Measurements from ENCODE around the gene TEX12. TPM values are rescaled to one million over a fixed set of nuclear protein-coding genes. Genes with fewer than 3 reads are reported as not detected.

TEX12 gene
- total RNA-seq, 1 donor from 2014 or later: not detected

DNA sequence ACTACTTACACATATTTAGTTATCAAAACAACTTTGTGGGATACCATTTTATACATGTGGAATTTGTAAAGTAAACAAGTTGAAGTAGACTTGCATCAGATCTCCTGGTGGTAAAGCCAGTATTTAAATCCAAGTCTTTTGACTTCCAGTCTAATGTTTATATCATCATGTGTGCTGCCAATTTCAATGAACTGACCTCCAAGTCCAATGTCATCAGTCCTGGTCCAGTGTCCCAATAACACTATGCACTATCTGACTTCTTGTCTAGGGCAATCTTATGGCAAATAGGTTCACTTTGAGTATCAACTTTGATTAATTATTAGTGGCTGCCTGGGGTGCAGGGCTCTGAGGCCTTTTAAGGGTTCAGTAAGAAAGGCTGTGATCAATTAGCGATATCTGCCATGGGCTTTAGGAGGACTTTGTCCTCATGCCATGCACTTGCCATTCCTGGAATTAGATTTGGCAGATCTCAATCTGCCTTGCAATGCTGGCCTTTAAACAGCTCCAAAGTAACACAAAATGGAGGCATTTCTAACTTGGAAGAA is 49.5 kb downstream of the TEX12 start:
- intact Hi-C loops (cut with DNase I): no loop called here
- no peaks in the 10 kb centered on the region for H3K27me3 ChIP-seq
- no peak for TF ChIP-seq POLR2AphosphoS5 (IDR thresholded peaks at IDR 0.05; ENCODE audit: insufficient read depth in 1 of 2, low read depth in 1 of 2)
- TF ChIP-seq POLR2A (IDR thresholded peaks at IDR 0.05): no peak
- TF ChIP-seq, protein P1, sequence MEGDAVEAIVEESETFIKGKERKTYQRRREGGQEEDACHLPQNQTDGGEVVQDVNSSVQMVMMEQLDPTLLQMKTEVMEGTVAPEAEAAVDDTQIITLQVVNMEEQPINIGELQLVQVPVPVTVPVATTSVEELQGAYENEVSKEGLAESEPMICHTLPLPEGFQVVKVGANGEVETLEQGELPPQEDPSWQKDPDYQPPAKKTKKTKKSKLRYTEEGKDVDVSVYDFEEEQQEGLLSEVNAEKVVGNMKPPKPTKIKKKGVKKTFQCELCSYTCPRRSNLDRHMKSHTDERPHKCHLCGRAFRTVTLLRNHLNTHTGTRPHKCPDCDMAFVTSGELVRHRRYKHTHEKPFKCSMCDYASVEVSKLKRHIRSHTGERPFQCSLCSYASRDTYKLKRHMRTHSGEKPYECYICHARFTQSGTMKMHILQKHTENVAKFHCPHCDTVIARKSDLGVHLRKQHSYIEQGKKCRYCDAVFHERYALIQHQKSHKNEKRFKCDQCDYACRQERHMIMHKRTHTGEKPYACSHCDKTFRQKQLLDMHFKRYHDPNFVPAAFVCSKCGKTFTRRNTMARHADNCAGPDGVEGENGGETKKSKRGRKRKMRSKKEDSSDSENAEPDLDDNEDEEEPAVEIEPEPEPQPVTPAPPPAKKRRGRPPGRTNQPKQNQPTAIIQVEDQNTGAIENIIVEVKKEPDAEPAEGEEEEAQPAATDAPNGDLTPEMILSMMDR (IDR thresholded peaks at IDR 0.05): no peak

DNA sequence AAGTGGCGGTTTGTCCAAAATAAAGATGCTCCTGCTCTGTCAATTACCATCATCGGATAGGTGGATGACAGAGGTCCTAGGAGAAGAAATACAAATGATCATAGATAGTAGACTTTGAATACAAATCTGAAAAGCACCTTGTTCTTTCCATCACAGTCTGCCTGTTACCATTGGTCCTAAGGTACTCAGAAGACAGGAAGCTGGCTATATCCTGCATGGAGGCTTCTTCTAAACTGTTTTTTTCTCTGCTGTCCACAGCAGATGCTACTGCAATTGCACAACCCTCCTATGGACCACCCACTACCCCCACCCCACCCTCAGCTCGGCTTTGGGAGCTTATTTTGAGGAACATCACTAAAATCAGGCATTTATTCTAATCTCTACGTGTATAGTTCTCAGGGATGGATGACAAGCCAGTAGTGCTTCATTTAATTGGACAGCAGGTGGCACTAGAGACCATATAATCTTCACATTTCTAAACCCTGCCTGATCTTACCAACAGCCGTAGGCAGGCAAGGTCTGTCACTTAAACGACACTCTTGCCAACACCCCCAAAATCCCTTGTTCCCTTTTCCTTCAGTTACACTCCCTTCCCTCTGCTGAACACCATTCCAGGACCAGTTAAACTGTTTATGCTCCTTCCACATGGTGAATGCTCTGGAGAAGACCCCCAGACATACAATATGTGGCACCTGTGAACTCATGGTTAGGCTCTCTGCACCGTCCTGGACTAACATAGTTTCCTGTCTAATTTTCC is 52.5 kb downstream of the TEX12 start:
- H3K27me3 ChIP-seq: no peaks in the 10 kb centered on the region
- TF ChIP-seq, protein P1 (IDR thresholded peaks at IDR 0.05): peak; percentile 70 to 93 (median 76)
- TF ChIP-seq POLR2AphosphoS5 (IDR thresholded peaks at IDR 0.05; ENCODE audit: insufficient read depth in 1 of 2, low read depth in 1 of 2) (peak in 1 of 2 donors; percentile 50), POLR2A (IDR thresholded peaks at IDR 0.05) (no peak)
- intact Hi-C loops (cut with DNase I): loop anchor here (5.0 kb wide), 1 partner anchor 58 kb away; no protein-coding TSS in a partner anchor
- no peaks in the 10 kb centered on the region for H3K9me3 ChIP-seq
- DNase-seq (ENCODE audit: extremely low spot score in 2 of 2): no peak
- peaks cover 10% of the 10 kb centered on the region for H3K4me1 ChIP-seq
- H3K27ac ChIP-seq: no peak overlapping the region
- H3K4me3 ChIP-seq: no peak overlapping the region
- no peaks in the 10 kb centered on the region for H3K36me3 ChIP-seq

More for the DNA sequence above, 49.5 kb downstream of the TEX12 start:
- Histone ChIP-seq H3K4me1 (peaks cover under 1% of the 10 kb centered on the region), H3K27ac (no peak overlapping the region), H3K4me3 (no peak overlapping the region), H3K9me3 (no peaks in the 10 kb centered on the region), H3K36me3 (no peaks in the 10 kb centered on the region)
- no peak for DNase-seq (ENCODE audit: extremely low spot score in 2 of 2)

DNA sequence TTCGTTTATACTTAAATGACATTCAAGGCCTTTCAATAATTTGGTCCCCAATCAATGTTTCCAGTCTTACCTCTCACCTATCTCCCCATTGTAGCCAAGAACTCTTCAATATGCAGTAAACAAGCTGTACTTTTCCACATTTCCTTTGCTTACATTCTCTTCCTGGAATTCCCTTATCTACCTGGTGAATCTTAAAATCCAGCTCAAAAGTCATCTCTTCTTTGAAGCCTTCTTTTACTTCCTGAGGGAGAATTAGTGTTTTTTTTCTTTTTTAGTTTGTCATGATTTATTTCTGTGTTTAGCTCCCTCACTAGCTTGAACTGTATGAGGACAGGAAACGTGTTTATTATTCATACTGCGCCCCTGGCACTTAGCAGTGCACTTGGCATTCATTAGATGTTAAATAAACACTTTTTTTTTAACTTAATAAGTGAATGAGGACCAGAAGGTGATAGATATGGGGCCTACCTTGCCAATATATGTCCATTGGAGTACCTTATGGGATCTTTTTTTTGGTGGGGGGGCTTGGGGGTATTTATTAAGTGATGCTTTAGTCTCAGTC is 54.2 kb downstream of the TEX12 start:
- intact Hi-C loops (cut with DNase I): loop anchor here (5.0 kb wide), 1 partner anchor 56 kb away; no protein-coding TSS in a partner anchor
- Histone ChIP-seq H3K4me3 (no peak overlapping the region), H3K36me3 (no peaks in the 10 kb centered on the region), H3K9me3 (no peaks in the 10 kb centered on the region), H3K4me1 (peaks cover 16% of the 10 kb centered on the region), H3K27ac (peak overlapping the region; percentile 62), H3K27me3 (no peaks in the 10 kb centered on the region)
- no peak for DNase-seq (ENCODE audit: extremely low spot score in 2 of 2)
- TF ChIP-seq POLR2AphosphoS5 (IDR thresholded peaks at IDR 0.05; ENCODE audit: insufficient read depth in 1 of 2, low read depth in 1 of 2) (no peak), POLR2A (IDR thresholded peaks at IDR 0.05) (no peak)
- TF ChIP-seq, protein P1 (IDR thresholded peaks at IDR 0.05): no peak

Small RNAs within 50 kb of the gene (small RNA-seq; reads per million reads assigned to genes)
- not detected for gene MRPS36P4

Other genes starting within 250 kb of the TEX12 start
- 1.5 TPM for gene C11orf52, start 248.5 kb upstream of the TEX12 start, total RNA-seq
- gene DIXDC1, start 230.0 kb upstream of the TEX12 start, total RNA-seq: 36.8 TPM
- gene DLAT, start 142.0 kb upstream of the TEX12 start, total RNA-seq: 19.4 TPM
- 1.5 TPM for gene PIH1D2, start 93.4 kb upstream of the TEX12 start, total RNA-seq
- 11.8 TPM for gene NKAPD1, start 93.1 kb upstream of the TEX12 start, total RNA-seq
- 43.0 TPM for gene TIMM8B, start 80.6 kb upstream of the TEX12 start, total RNA-seq
- 121 TPM for gene SDHD, start 80.5 kb upstream of the TEX12 start, total RNA-seq
- 48.6 TPM for gene IL18, start 3.3 kb upstream of the TEX12 start, total RNA-seq
- gene BCO2, start 8.1 kb downstream of the TEX12 start, total RNA-seq: 11.0 TPM
- gene PTS, start 59.1 kb downstream of the TEX12 start, total RNA-seq: 26.3 TPM
- not detected for gene PLET1, start 93.5 kb downstream of the TEX12 start, total RNA-seq

Data from vagina (tissue), 2 donors.